Lung (tissue), 16 donors: ENCODE results near the gene SLC15A1. TPM values are rescaled to one million over a fixed set of nuclear protein-coding genes. Genes with fewer than 3 reads are reported as not detected.

Source experiments
- ATAC-seq: fragments of 200-7000 bp; cut with Tn5 transposase; one replicate; pipeline ENCODE4 v1.9.1; 2020; ENCODE audit warnings: moderate number of reproducible peaks; ENCODE audit not compliant: insufficient read depth, low FRiP score
- DNase-seq, 3 donors: peaks; one replicate each; pipeline ENCODE4 v3.0.0-alpha.2; 2013 to 2017
- H3K27ac ChIP-seq, 2 donors: one replicate each; pipeline ENCODE4 v1.5.1; 2013; ENCODE audit warnings: mild to moderate bottlenecking in 2 of 2, moderate library complexity in 2 of 2, control low read depth in 1 of 2, inconsistent platforms in 1 of 2, low read depth in 1 of 2, low read length in 1 of 2
- H3K27me3 ChIP-seq, 3 donors: one replicate each; pipeline ENCODE4 v1.5.1; 2013; ENCODE audit warnings: low read length in 2 of 3; ENCODE audit not compliant: control insufficient read depth in 3 of 3, insufficient read depth in 3 of 3
- H3K36me3 ChIP-seq, 4 donors: one replicate each; pipeline ENCODE4 v1.5.1; 2013; ENCODE audit warnings: low read length in 4 of 4, mild to moderate bottlenecking in 1 of 4, moderate library complexity in 1 of 4; ENCODE audit not compliant: control insufficient read depth in 4 of 4, insufficient read depth in 4 of 4
- H3K4me1 ChIP-seq, 5 donors: one replicate each; pipeline ENCODE4 v1.5.1; 2013; ENCODE audit warnings: low read length in 5 of 5, mild to moderate bottlenecking in 2 of 5, moderate library complexity in 1 of 5; ENCODE audit not compliant: control insufficient read depth in 5 of 5, insufficient read depth in 5 of 5
- H3K4me3 ChIP-seq: one replicate; pipeline ENCODE4 v1.5.1; 2013; ENCODE audit warnings: mild to moderate bottlenecking, control low read depth, moderate library complexity
- H3K9ac ChIP-seq, 2 donors: one replicate each; pipeline ENCODE4 v1.5.1; 2013; ENCODE audit warnings: low read length in 2 of 2, control low read depth in 1 of 2; ENCODE audit not compliant: insufficient read depth in 1 of 2
- H3K9me3 ChIP-seq, 4 donors: one replicate each; pipeline ENCODE4 v1.5.1; 2013; ENCODE audit warnings: low read length in 3 of 4, mild to moderate bottlenecking in 1 of 4, moderate library complexity in 1 of 4; ENCODE audit not compliant: control insufficient read depth in 4 of 4, insufficient read depth in 3 of 4
- CTCF ChIP-seq: IDR thresholded peaks from 2 replicates; pipeline ENCODE4 v1.5.1; 2012; ENCODE audit warnings: mild to moderate bottlenecking; ENCODE audit errors: control extremely low read depth, extremely low read depth
- WGBS, 2 donors: extraction: QIAGEN DNeasy Blood & Tissue Kit; methylation state at CpG; one replicate each; pipeline ENCODE4 v1.1.7; 2013; 5-methylcytosine and 5-hydroxymethylcytosine counted together
- long read RNA-seq, 5 donors: transcript quantifications; one replicate each; lab custom pipeline, GENCODE V29; 2026
- polyA plus RNA-seq, 2 donors: library from polyadenylated mRNA; stranded (reverse); fragments of 200-250 nt; gene quantifications; one replicate each; pipeline ENCODE4 v1.2.1, GENCODE V29; 2013
- total RNA-seq, 2 donors: library from RNA; depleted of rRNA in 1 of 2; stranded (reverse); fragments of >200 nt in 1 of 2; gene quantifications; one replicate each; pipeline ENCODE4 v1.2.1, GENCODE V29; 2014 to 2021
- donor health status: control.
- donor health status: control.
- donor health status: Bipolar disorder and iron deficiency.
- donor health status: healthy.
- donor health status: DM: yes; HTN: yes; CAD: no.

The SLC15A1 gene
- 1 to 10 TPM in 1 of 2 donors, under 1 TPM in 1; 0.31 to 1.4 TPM for total RNA-seq
- polyA plus RNA-seq = under 1 TPM in 1 of 2 donors, not detected in 1; 0.01 TPM
- long read RNA-seq, donor 1 = 0 reads
- long read RNA-seq, donor 2 = 0 reads
- long read RNA-seq, donor 3 = 0 reads
- long read RNA-seq, donor 4 = 0 reads
- long read RNA-seq, donor 5 = 0 reads

- no peaks in the 10 kb centered on the region for H3K36me3 ChIP-seq
- peaks cover 0 to 13% (median 0%) of the 10 kb centered on the region in 5 donors for H3K4me1 ChIP-seq
- WGBS, 2 donors = 8 to 13% methylated on average over 39 to 59 of the region's 59 CpGs
- peaks cover 0 to 7% (median 1%) of the 10 kb centered on the region in 4 donors for H3K9me3 ChIP-seq
- no peak for DNase-seq
- ATAC-seq = peak; percentile 39
- no peak within 1 kb of the TSS for H3K9ac ChIP-seq
- peaks cover 0 to 26% (median 22%) of the 10 kb centered on the region in 3 donors for H3K27me3 ChIP-seq
- no peak for TF ChIP-seq CTCF
- no peak within 1 kb of the TSS for H3K4me3 ChIP-seq
- no peak within 1 kb of the TSS for H3K27ac ChIP-seq
Measured at GRCh38 chr13:98752467-98753290, at the start of gene SLC15A1. Gene SLC15A1 (minus strand): TSS chr13:98752672. CDS start chr13:98752598, 74 bp downstream.

GRCh38 chr13:98801626-98802418, 49.4 kb upstream of the SLC15A1 start:
- DNase-seq = no peak
- WGBS, 2 donors = 81 to 87% methylated on average over 10 of the region's 10 CpGs
- no peak for ATAC-seq
- Histone ChIP-seq H3K4me1 (peaks cover 0 to 18% (median 2%) of the 10 kb centered on the region in 5 donors), H3K27me3 (no peaks in the 10 kb centered on the region), H3K36me3 (peaks cover 0 to 36% (median 12%) of the 10 kb centered on the region in 4 donors), H3K9me3 (peaks cover 0 to 3% (median 0%) of the 10 kb centered on the region in 4 donors), H3K4me3 (no peak overlapping the region), H3K9ac (no peak overlapping the region), H3K27ac (peak overlapping the region in 1 of 2 donors; percentile 39)
- TF ChIP-seq CTCF = no peak

- H3K4me3 ChIP-seq = no peak overlapping the region
- DNase-seq (no peak), ATAC-seq (no peak)
- peaks cover 0 to 18% (median 2%) of the 10 kb centered on the region in 5 donors for H3K4me1 ChIP-seq
- peaks cover 0 to 3% (median 0%) of the 10 kb centered on the region in 4 donors for H3K9me3 ChIP-seq
- 92 to 93% methylated on average over 14 of the region's 14 CpGs for WGBS, 2 donors
- no peak overlapping the region for H3K9ac ChIP-seq
- no peak overlapping the region for H3K27ac ChIP-seq
- TF ChIP-seq CTCF = no peak
- peaks cover 0 to 44% (median 14%) of the 10 kb centered on the region in 4 donors for H3K36me3 ChIP-seq
- H3K27me3 ChIP-seq = no peaks in the 10 kb centered on the region
Measured at GRCh38 chr13:98800078-98800477, 47.6 kb upstream of the SLC15A1 start.
